Keratinocyte (primary cell): ENCODE measurements around the gene CDYL. TPM values are rescaled to one million over a fixed set of nuclear protein-coding genes. Genes with fewer than 3 reads are reported as not detected.

Experiments used
- DNase-seq: peaks from one replicate; pipeline ENCODE4 v3.0.0-alpha.2; 2011; ENCODE audit warnings: low read depth, missing footprints, low spot score
- FAIRE-seq: peaks from 2 replicates; lab custom pipeline; 2011; peaks lifted over from hg19 to GRCh38; lab: Jason Lieb, UNC
- H2AFZ ChIP-seq: 2 replicates; pipeline ENCODE4 v1.6.0; 2012; ENCODE audit warnings: low read length, control low read depth, inconsistent platforms; ENCODE audit not compliant: control insufficient read depth
- H3K27ac ChIP-seq: 2 replicates; pipeline ENCODE4 v1.5.1; 2011; ENCODE audit warnings: low read length; ENCODE audit not compliant: control insufficient read depth, insufficient read depth
- H3K27me3 ChIP-seq: 3 replicates; pipeline ENCODE4 v1.6.0; 2011; ENCODE audit warnings: low read length; ENCODE audit not compliant: control insufficient read depth, insufficient read depth; ENCODE audit errors: extremely low read depth
- H3K36me3 ChIP-seq, 2 experiments: 2 replicates in 1 of 2; 3 replicates in 1 of 2; pipeline ENCODE4 v1.5.1; 2011; ENCODE audit warnings: low read length in 2 of 2, mild to moderate bottlenecking in 1 of 2; ENCODE audit not compliant: control insufficient read depth in 2 of 2, insufficient read depth in 2 of 2; ENCODE audit errors: extremely low read depth in 1 of 2
- H3K4me1 ChIP-seq: 3 replicates; pipeline ENCODE4 v1.5.1; 2011; ENCODE audit warnings: low read length; ENCODE audit not compliant: control insufficient read depth, insufficient read depth; ENCODE audit errors: extremely low read depth
- H3K4me2 ChIP-seq: 3 replicates; pipeline ENCODE4 v1.6.0; 2011; ENCODE audit warnings: low read depth, low read length; ENCODE audit not compliant: control insufficient read depth, insufficient read depth; ENCODE audit errors: extremely low read depth
- H3K4me3 ChIP-seq, 3 experiments: fragments of 200-600 bp in 1 of 3; sonication (generic) in 1 of 3; 2 replicates in 2 of 3; 3 replicates in 1 of 3; pipeline ENCODE4 v1.5.1; 2011 to 2016; ENCODE audit warnings: low read length in 3 of 3, mild to moderate bottlenecking in 3 of 3, control low read depth in 2 of 3, inconsistent platforms in 1 of 3, low read depth in 1 of 3, mixed read lengths in 1 of 3, mixed run types in 1 of 3, moderate library complexity in 1 of 3; ENCODE audit not compliant: control insufficient read depth in 2 of 3, insufficient read depth in 2 of 3; ENCODE audit errors: extremely low read depth in 1 of 3
- H3K79me2 ChIP-seq: 2 replicates; pipeline ENCODE4 v1.6.0; 2012; ENCODE audit warnings: low read length; ENCODE audit not compliant: control insufficient read depth, insufficient read depth
- H3K9ac ChIP-seq: 3 replicates; pipeline ENCODE4 v1.6.0; 2011; ENCODE audit warnings: low read length; ENCODE audit not compliant: control insufficient read depth, insufficient read depth; ENCODE audit errors: extremely low read depth
- H3K9me1 ChIP-seq: 3 replicates; pipeline ENCODE4 v1.6.0; 2011; ENCODE audit warnings: low read length; ENCODE audit not compliant: control insufficient read depth, insufficient read depth; ENCODE audit errors: extremely low read depth
- H3K9me3 ChIP-seq: 2 replicates; pipeline ENCODE4 v1.5.1; 2012; ENCODE audit warnings: low read depth, low read length; ENCODE audit not compliant: control insufficient read depth
- H4K20me1 ChIP-seq: 3 replicates; pipeline ENCODE4 v1.6.0; 2011; ENCODE audit warnings: low read length; ENCODE audit not compliant: control insufficient read depth, insufficient read depth; ENCODE audit errors: extremely low read depth
- EZH2 ChIP-seq: IDR thresholded peaks from one replicate; pipeline ENCODE4 v1.6.1; 2012; ENCODE audit warnings: inconsistent platforms, mild to moderate bottlenecking, low read length, moderate library complexity
- dilution Hi-C: fragments of 300-500 bp; cut with MboI; formaldehyde crosslinking; loops from one replicate; pipeline ENCODE4 v1.7.0; 2020; ENCODE audit warnings: low sequenced_read_pairs; ENCODE audit not compliant: extremely low pct_ligation_motif_present
- polyA plus RNA-seq, 5 experiments: library from polyadenylated mRNA; depleted of rRNA in 3 of 5; stranded (reverse) in 3 of 5; stranded (forward) in 1 of 5; unstranded in 1 of 5; fragments of >200 nt; gene quantifications; 1 replicate in 1 of 5; 2 replicates in 3 of 5; 3 replicates in 1 of 5; pipeline versions ENCODE4 v1.2.1 to v1.2.3, GENCODE V29; 2011 to 2012; ENCODE audit warnings: missing spikeins in 2 of 5, low read depth in 1 of 5, low replicate concordance in 1 of 5
- TF ChIP-seq, protein P1 (sequence below), 3 experiments: IDR thresholded peaks in 1 of 3; conservative IDR thresholded peaks in 1 of 3; optimal IDR thresholded peaks in 1 of 3; 2 replicates in 2 of 3; 3 replicates in 1 of 3; pipeline versions ENCODE3 to v1.5.1; 2011; ENCODE audit warnings: low read length in 3 of 3, mild to moderate bottlenecking in 3 of 3, moderate library complexity in 2 of 3, control low read depth in 1 of 3, inconsistent platforms in 1 of 3; ENCODE audit not compliant: insufficient read depth in 2 of 3; ENCODE audit errors: extremely low read depth in 1 of 3

The CDYL gene
- polyA plus RNA-seq, 1 donor (not counting 4 experiments of a cell fraction or from before 2014, with no cell fraction given), result 48.0 TPM

DNA sequence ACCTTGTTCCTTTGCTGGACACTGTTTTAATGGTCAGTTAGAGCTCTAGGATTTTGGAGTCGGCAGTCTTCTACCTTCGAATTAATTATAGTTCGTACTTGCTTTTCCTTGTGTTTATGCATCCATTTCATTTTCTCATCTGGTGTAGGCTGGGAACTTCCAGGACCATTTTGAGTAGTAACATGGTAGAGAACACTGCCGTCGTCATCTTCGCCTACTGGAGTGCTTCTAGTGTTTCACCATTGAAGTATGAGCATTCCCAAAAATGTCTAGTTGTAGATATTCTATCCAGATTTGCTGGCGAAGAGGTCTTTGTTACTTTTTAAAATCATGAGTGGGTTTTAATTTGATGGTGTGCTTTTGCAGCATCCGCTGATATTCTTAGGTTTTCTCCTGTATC is 36.9 kb downstream of the CDYL start:
- H3K27me3 ChIP-seq, result no peaks in the 10 kb centered on the region
- H3K27ac ChIP-seq, result no peak overlapping the region
- dilution Hi-C loops, result no loop called here
- no peak for DNase-seq
- TF ChIP-seq, protein P1, sequence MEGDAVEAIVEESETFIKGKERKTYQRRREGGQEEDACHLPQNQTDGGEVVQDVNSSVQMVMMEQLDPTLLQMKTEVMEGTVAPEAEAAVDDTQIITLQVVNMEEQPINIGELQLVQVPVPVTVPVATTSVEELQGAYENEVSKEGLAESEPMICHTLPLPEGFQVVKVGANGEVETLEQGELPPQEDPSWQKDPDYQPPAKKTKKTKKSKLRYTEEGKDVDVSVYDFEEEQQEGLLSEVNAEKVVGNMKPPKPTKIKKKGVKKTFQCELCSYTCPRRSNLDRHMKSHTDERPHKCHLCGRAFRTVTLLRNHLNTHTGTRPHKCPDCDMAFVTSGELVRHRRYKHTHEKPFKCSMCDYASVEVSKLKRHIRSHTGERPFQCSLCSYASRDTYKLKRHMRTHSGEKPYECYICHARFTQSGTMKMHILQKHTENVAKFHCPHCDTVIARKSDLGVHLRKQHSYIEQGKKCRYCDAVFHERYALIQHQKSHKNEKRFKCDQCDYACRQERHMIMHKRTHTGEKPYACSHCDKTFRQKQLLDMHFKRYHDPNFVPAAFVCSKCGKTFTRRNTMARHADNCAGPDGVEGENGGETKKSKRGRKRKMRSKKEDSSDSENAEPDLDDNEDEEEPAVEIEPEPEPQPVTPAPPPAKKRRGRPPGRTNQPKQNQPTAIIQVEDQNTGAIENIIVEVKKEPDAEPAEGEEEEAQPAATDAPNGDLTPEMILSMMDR (optimal IDR thresholded peaks at IDR 0.05 in 1 of 3, IDR thresholded peaks at IDR 0.05 in 1 of 3, conservative IDR thresholded peaks at IDR 0.05 in 1 of 3; ENCODE audit: extremely low read depth in 1 of 3, insufficient read depth in 2 of 3, low read length in 3 of 3), result no peak
- peaks cover 96% of the 10 kb centered on the region for H3K79me2 ChIP-seq
- no peaks in the 10 kb centered on the region for H3K36me3 ChIP-seq
- no peak overlapping the region for H3K4me3 ChIP-seq
- no peaks in the 10 kb centered on the region for H3K9me1 ChIP-seq
- peaks cover 29% of the 10 kb centered on the region for H3K4me1 ChIP-seq
- peaks cover 10% of the 10 kb centered on the region for H4K20me1 ChIP-seq
- FAIRE-seq, result no peak
- no peak overlapping the region for H3K9ac ChIP-seq
- H3K4me2 ChIP-seq, result no peak overlapping the region
- no peaks in the 10 kb centered on the region for H3K9me3 ChIP-seq
- H2AFZ ChIP-seq, result no peak overlapping the region

DNA sequence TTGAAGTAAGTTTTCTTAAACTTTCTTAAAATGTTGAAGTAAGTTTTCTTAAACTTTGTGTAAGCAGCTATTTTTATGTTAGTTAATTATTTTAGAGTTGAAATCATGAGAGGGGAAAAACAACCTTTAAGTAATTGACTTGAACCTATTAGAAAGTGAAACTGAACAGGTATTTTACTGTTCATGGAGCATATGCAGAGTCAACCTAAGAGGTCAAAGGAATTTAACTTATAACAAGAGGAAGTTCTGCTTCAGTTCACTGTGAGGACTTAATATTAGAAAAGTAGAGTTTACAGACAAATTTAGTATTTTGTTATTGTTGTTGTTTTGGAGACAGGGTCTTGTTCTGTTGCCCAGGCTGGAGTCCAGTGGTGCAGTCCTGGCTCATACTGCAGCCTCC is 38.0 kb downstream of the CDYL start:
- Histone ChIP-seq H3K4me3 (no peak overlapping the region), H3K27ac (no peak overlapping the region), H2AFZ (no peak overlapping the region), H3K4me2 (no peak overlapping the region), H3K9me3 (no peaks in the 10 kb centered on the region), H4K20me1 (peaks cover 9% of the 10 kb centered on the region), H3K36me3 (no peaks in the 10 kb centered on the region), H3K9me1 (no peaks in the 10 kb centered on the region), H3K79me2 (peaks cover 96% of the 10 kb centered on the region), H3K4me1 (peaks cover 29% of the 10 kb centered on the region), H3K9ac (no peak overlapping the region), H3K27me3 (no peaks in the 10 kb centered on the region)
- DNase-seq (no peak), FAIRE-seq (no peak)
- TF ChIP-seq EZH2, result no peak
- TF ChIP-seq, protein P1 (optimal IDR thresholded peaks at IDR 0.05 in 1 of 3, IDR thresholded peaks at IDR 0.05 in 1 of 3, conservative IDR thresholded peaks at IDR 0.05 in 1 of 3; ENCODE audit: extremely low read depth in 1 of 3, insufficient read depth in 2 of 3, low read length in 3 of 3), result no peak
- dilution Hi-C loops, result no loop called here
